HepG2 (cell line): Measurements from ENCODE around the gene PIP5K1C. TPM values are rescaled to one million over a fixed set of nuclear protein-coding genes. Genes with fewer than 3 reads are reported as not detected.

Experiments
- ATAC-seq: fragments of 200-7000 bp; cut with Tn5 transposase; 3 replicates; pipeline ENCODE4 v1.9.1; 2020; ENCODE audit warnings: mild to moderate bottlenecking, moderate library complexity
- BruUV-seq: library from RNA; stranded (reverse); fragments of 400-500 nt; replicated peaks from 2 replicates; lab custom pipeline; 2021; lab: Mats Ljungman, UMichigan
- CTCF ChIA-PET: fragments of 300-600 bp; formaldehyde crosslinking; extraction: SDS; loops from one replicate; lab custom pipeline; 2021; ENCODE audit warnings: low total read pairs, inconsistent platforms, low intra/inter-chr PET ratio; lab: Yijun Ruan, JAX
- POLR2A ChIA-PET: fragments of 350-600 bp; sonication (Branson Sonifier 250); formaldehyde crosslinking; loops from one replicate; lab custom pipeline; 2020; ENCODE audit warnings: antibody characterized with exemption, inconsistent platforms; lab: Yijun Ruan, JAX
- DNase-seq: peaks from one replicate; pipeline ENCODE4 v3.0.0-alpha.2; 2015; ENCODE audit warnings: low spot score
- FAIRE-seq: peaks from 3 replicates; lab custom pipeline; 2011; peaks lifted over from hg19 to GRCh38; lab: Jason Lieb, UNC
- H2AFZ ChIP-seq: one replicate; pipeline ENCODE4 v1.6.1; 2011; ENCODE audit warnings: low read length, inconsistent platforms
- H3K27ac ChIP-seq: fragments of 300-600 bp; 3 replicates; pipeline ENCODE4 v1.8.0; 2011; ENCODE audit warnings: mixed run types, mild to moderate bottlenecking, mixed read lengths, low read length, inconsistent platforms; ENCODE audit not compliant: insufficient read depth; ENCODE audit errors: extremely low read length
- H3K27me3 ChIP-seq, 2 experiments: fragments of 200-600 bp in 1 of 2; 2 replicates in 1 of 2; 3 replicates in 1 of 2; pipeline versions ENCODE4 v1.6.0 to v1.8.0; 2011; ENCODE audit warnings: low read length in 2 of 2, mild to moderate bottlenecking in 2 of 2, moderate library complexity in 2 of 2, inconsistent platforms in 1 of 2; ENCODE audit not compliant: insufficient read depth in 2 of 2, control insufficient read depth in 1 of 2
- H3K36me3 ChIP-seq, 2 experiments: fragments of 200-600 bp in 1 of 2; replicated peaks in 1 of 2; 2 replicates in 1 of 2; 3 replicates in 1 of 2; pipeline versions ENCODE4 v1.5.1 to v1.8.0; 2011; ENCODE audit warnings: low read length in 2 of 2, inconsistent platforms in 1 of 2; ENCODE audit not compliant: insufficient read depth in 2 of 2, control insufficient read depth in 1 of 2
- H3K4me1 ChIP-seq: 2 replicates; pipeline ENCODE4 v1.5.1; 2012; ENCODE audit warnings: low read length, inconsistent platforms; ENCODE audit not compliant: insufficient read depth
- H3K4me2 ChIP-seq: 2 replicates; pipeline ENCODE4 v1.6.0; 2011; ENCODE audit warnings: low read depth, low read length, inconsistent platforms
- H3K4me3 ChIP-seq, 3 experiments: fragments of 200-600 bp in 1 of 3; sonication (generic), shearing (Covaris generic) in 1 of 3; replicated peaks in 1 of 3; 2 replicates each; pipeline ENCODE4 v1.5.1; 2011 to 2016; ENCODE audit warnings: low read length in 3 of 3, inconsistent platforms in 2 of 3, low read depth in 2 of 3, mild to moderate bottlenecking in 2 of 3, control low read depth in 1 of 3, mixed read lengths in 1 of 3; ENCODE audit not compliant: insufficient read depth in 1 of 3
- H3K79me2 ChIP-seq: one replicate; pipeline ENCODE4 v1.6.1; 2011; ENCODE audit warnings: low read length, inconsistent platforms; ENCODE audit not compliant: insufficient read depth
- H3K9ac ChIP-seq: 2 replicates; pipeline ENCODE4 v1.6.0; 2011; ENCODE audit warnings: mild to moderate bottlenecking, low read depth, low read length, inconsistent platforms; ENCODE audit not compliant: insufficient read depth
- H3K9me3 ChIP-seq: 2 replicates; pipeline ENCODE4 v1.5.1; 2012; ENCODE audit warnings: mild to moderate bottlenecking, low read length
- H4K20me1 ChIP-seq: 2 replicates; pipeline ENCODE4 v1.6.0; 2011; ENCODE audit warnings: inconsistent platforms, mild to moderate bottlenecking, low read length, moderate library complexity; ENCODE audit not compliant: insufficient read depth
- FLYWCH1 ChIP-seq: sonication (generic); formaldehyde crosslinking; IDR thresholded peaks from 2 replicates; pipeline ENCODE4 v1.8.1; 2023; ENCODE audit warnings: mild to moderate bottlenecking, missing genetic modification reagents
- FOXO1 ChIP-seq: sonication (generic); formaldehyde crosslinking; IDR thresholded peaks from 2 replicates; pipeline ENCODE4 v1.4.0; 2020; ENCODE audit warnings: missing genetic modification reagents
- SKIL ChIP-seq: sonication (generic); formaldehyde crosslinking; IDR thresholded peaks from 2 replicates; pipeline ENCODE4 v1.8.0; 2022; ENCODE audit warnings: missing genetic modification reagents, mild to moderate bottlenecking, moderate library complexity, borderline replicate concordance
- ZNF512B ChIP-seq: sonication (generic); formaldehyde crosslinking; IDR thresholded peaks from 2 replicates; pipeline ENCODE4 v1.5.1; 2020; ENCODE audit warnings: missing genetic modification reagents, mild to moderate bottlenecking, borderline replicate concordance
- WGBS: methylation state at CpG from one replicate; pipeline ENCODE4 v1.1.6; 2017; ENCODE audit warnings: low lambda C conversion rate; 5-methylcytosine and 5-hydroxymethylcytosine counted together
- in situ Hi-C: cut with HindIII; loops from 2 replicates; pipeline ENCODE4 v1.10.0; 2017; ENCODE audit warnings: low pct_unique_long_range_greater_than_20kb; ENCODE audit not compliant: extremely low pct_ligation_motif_present
- intact Hi-C: fragments of 100-400 bp; cut with micrococcal nuclease; formaldehyde crosslinking; loops from one replicate; pipeline ENCODE4 v1.10.0; 2022; ENCODE audit not compliant: unreplicated experiment
- polyA plus RNA-seq, 8 experiments: library from polyadenylated mRNA; depleted of rRNA in 3 of 8; stranded (reverse) in 7 of 8; unstranded in 1 of 8; fragments of >200 nt; fragmentation: Illumina TruSeq in 4 of 8; extraction: Trizol in 4 of 8; gene quantifications; 2 replicates each; pipeline versions ENCODE4 v1.2.1 to v1.2.3, GENCODE V29; 2011 to 2016; ENCODE audit warnings: low read depth in 4 of 8, missing spikeins in 1 of 8, mixed read lengths in 1 of 8; ENCODE audit not compliant: insufficient read depth in 1 of 8
- total RNA-seq, 5 experiments: library from RNA; depleted of rRNA; stranded (reverse); fragments of >200 nt; fragmentation: Illumina TruSeq; extraction: Trizol; gene quantifications; 2 replicates each; pipeline ENCODE4 v1.2.3, GENCODE V29; 2016; ENCODE audit warnings: low read depth in 1 of 5

The PIP5K1C gene
- total and polyA plus RNA-seq, 2 of the 13 experiments (the other 11 are each of a cell fraction or from before 2014, with no cell fraction given), result 3.6 to 4.3 TPM

- POLR2A ChIA-PET, result no interaction called here
- Histone ChIP-seq H3K4me2 (no peak overlapping the region), H3K4me1 (no peaks in the 10 kb centered on the region)
- no peak for ATAC-seq
- BruUV-seq, result no TSS peak
- TF ChIP-seq SKIL (CRISPR knock-in tag) (no peak), ZNF512B (CRISPR knock-in tag) (no peak), FLYWCH1 (CRISPR knock-in tag) (no peak), FOXO1 (CRISPR knock-in tag) (no peak)
- TF ChIP-seq, all 625 proteins: peak for 0
- DNase-seq (no peak), FAIRE-seq (no peak)
- CTCF ChIA-PET, result no interaction called here
- intact Hi-C loops, result no loop called here
- Histone ChIP-seq H3K9me3 (no peaks in the 10 kb centered on the region), H3K27me3 (peaks cover 3 to 29% of the 10 kb centered on the region in 2 experiments; a peak in 3 of 5 replicates), H3K79me2 (no peaks in the 10 kb centered on the region), H3K4me3 (no peak overlapping the region), H3K36me3 (no peaks in the 10 kb centered on the region), H2AFZ (no peak overlapping the region), H3K27ac (no peak overlapping the region), H3K9ac (no peak overlapping the region), H4K20me1 (no peaks in the 10 kb centered on the region)
- in situ Hi-C loops, result no loop called here
- WGBS, result no CpG with 5 or more reads among the region's 8 CpGs
Measured at GRCh38 chr19:3590991-3591659, 109.1 kb downstream of the PIP5K1C start.
